ENCODE results near the gene SPOCK1. TPM values are rescaled to one million over a fixed set of nuclear protein-coding genes. Genes with fewer than 3 reads are reported as not detected.

Gene SPOCK1
- total and polyA plus RNA-seq, 2 experiments from 2014 or later: 8.2 to 10.5 TPM

GRCh38 chr5:137263371-137264005 lies 235.6 kb downstream of the SPOCK1 start:
- no peaks in the 10 kb centered on the region for H3K79me2 ChIP-seq (replicated peaks; ENCODE audit: insufficient read depth)
- DNase-seq (ENCODE audit: low spot score) (no peak), ATAC-seq (no peak)
- H3K36me3 Mint-ChIP-seq (ENCODE audit: low read depth): no peaks in the 10 kb centered on the region
- no peaks in the 10 kb centered on the region for H3K9me2 ChIP-seq (ENCODE audit: insufficient read depth)
- TF ChIP-seq JUNB (IDR thresholded peaks at IDR 0.05; ENCODE audit: unreplicated experiment) (no peak), POLR2AphosphoS5 (IDR thresholded peaks at IDR 0.05; ENCODE audit: low read depth) (no peak), CTCF (conservative IDR thresholded peaks at IDR 0.05; ENCODE audit: low read depth in 2 of 2) (no peak), EZH2 (IDR thresholded peaks at IDR 0.05; ENCODE audit: low read depth, unreplicated experiment) (no peak), ETS1 (IDR thresholded peaks at IDR 0.05) (no peak), REST (IDR thresholded peaks at IDR 0.05; ENCODE audit: unreplicated experiment) (no peak), ZNF331 (CRISPR knock-in tag; IDR thresholded peaks at IDR 0.05; ENCODE audit: low read depth) (no peak), CREB1 (CRISPR knock-in tag; IDR thresholded peaks at IDR 0.05; ENCODE audit: low read depth) (no peak), ZNF462 (CRISPR knock-in tag; IDR thresholded peaks at IDR 0.05) (no peak), ZNF114 (CRISPR knock-in tag; IDR thresholded peaks at IDR 0.05) (no peak), NANOG (IDR thresholded peaks at IDR 0.05; ENCODE audit: borderline replicate concordance) (no peak), EZH2phosphoT487 (IDR thresholded peaks at IDR 0.05; ENCODE audit: unreplicated experiment) (no peak)
- no peak overlapping the region for H2AFZ ChIP-seq
- no peak overlapping the region for H3K27ac Mint-ChIP-seq
- no peak overlapping the region for H3K4me3 Mint-ChIP-seq
- no peak overlapping the region for H3K4me3 ChIP-seq
- H3K9me3 Mint-ChIP-seq: no peaks in the 10 kb centered on the region
- H3F3A ChIP-seq (replicated peaks; ENCODE audit: low read depth): no peaks in the 10 kb centered on the region
- peaks cover 2% of the 10 kb centered on the region for H3K27me3 Mint-ChIP-seq (ENCODE audit: insufficient read depth, low read depth, poor library complexity)
- no peak overlapping the region for H3K4me2 ChIP-seq
- H3K4me1 ChIP-seq (ENCODE audit: insufficient read depth): no peaks in the 10 kb centered on the region
- no peaks in the 10 kb centered on the region for H3K4me1 Mint-ChIP-seq
- H3K36me3 ChIP-seq (ENCODE audit: insufficient read depth): no peaks in the 10 kb centered on the region
- H4K20me1 ChIP-seq (replicated peaks; ENCODE audit: insufficient read depth): no peaks in the 10 kb centered on the region
- H3K27me3 ChIP-seq (ENCODE audit: insufficient read depth): no peaks in the 10 kb centered on the region
- no peak overlapping the region for H3K27ac ChIP-seq (ENCODE audit: low read depth)

Measured in GM23338 (cell line).